Nucleus accumbens (tissue), 56 donors: Measurements from ENCODE around the gene OSBPL9.
A peak's percentile ranks its signal among the peaks of the same experiment; 100 is the strongest.
"Not testable (repeated sequence)": the region's sequence is repeated elsewhere in the genome, so short reads cannot be mapped to it uniquely, and the experiment has no call there.

Experiments used
- DNase-seq, 56 donors: peaks; one replicate each; lab custom pipeline; 2025; lab: John Stamatoyannopoulos, UW

Gene OSBPL9

GRCh38 chr1:51758310-51758709 is 141.4 kb downstream of the OSBPL9 start:
- DNase-seq = no peak

DNA sequence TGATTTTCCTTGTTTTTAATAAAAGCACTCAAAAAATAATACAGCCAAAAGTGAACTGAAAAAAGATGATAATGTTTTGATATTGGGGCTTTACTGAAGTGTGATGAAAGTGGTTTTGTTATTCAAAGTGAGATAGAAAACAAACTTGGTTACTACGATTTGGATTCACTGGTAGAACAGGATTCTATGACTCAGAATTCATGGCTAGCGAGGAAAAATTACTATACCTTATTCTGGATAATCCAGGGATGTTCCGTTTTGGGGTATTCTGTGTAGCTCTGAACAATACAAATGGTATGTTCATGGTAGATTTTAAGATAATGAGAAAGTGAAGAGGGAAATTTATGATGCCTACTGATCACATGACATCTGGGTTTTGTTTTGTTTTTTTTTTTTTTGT is 144.0 kb downstream of the OSBPL9 start:
- no peak for DNase-seq

DNA sequence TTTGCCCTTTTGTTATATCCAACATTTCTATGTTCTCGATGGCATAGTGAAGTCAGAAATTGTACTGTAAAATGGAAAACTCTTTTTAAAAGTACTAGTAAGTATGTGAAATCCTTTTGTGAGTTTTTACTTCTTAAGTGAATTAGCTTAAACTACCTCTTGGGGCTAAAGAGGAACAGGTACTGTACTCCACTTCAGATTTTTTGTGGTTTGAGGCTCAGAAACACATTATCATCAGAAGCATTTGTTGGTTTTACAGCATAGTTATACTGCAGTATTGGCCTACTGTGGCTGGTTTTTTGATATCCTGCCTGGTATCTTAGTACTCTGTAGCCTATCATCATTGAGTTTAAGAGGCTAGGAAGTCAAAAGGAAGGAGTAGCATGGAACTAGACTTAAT is 144.5 kb downstream of the OSBPL9 start:
- DNase-seq = no peak

DNA sequence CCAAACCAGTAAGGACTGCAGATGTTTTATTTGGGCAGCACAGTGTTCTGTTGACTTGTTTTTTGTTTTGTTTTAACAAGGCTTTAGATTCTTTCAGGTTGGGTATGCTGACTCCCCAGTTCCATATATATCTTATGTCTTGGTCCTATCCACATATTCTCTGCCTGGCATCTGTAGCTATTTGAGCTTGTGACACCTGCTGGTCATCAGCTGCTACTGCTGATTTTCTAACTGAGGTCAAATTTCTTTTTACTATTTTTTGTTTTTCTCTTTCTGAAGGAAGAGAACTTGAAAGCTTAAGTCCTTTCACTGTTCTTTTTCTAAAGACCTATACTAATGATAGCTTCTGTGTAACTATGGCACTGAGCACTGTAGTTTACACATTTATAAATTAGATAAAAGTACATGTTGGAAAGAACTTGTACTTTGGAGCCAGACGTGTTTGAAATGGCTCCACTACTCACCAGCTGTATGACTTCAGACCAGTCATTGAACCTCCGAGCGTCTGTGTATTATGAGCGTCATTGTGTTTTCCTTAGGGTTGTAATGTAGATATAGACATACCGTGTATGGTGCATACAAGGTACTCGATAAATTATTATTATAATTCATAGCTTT is 152.2 kb downstream of the OSBPL9 start:
- DNase-seq = peak in 8 of 56 donors; percentile 9 to 57 (median 14)

DNA sequence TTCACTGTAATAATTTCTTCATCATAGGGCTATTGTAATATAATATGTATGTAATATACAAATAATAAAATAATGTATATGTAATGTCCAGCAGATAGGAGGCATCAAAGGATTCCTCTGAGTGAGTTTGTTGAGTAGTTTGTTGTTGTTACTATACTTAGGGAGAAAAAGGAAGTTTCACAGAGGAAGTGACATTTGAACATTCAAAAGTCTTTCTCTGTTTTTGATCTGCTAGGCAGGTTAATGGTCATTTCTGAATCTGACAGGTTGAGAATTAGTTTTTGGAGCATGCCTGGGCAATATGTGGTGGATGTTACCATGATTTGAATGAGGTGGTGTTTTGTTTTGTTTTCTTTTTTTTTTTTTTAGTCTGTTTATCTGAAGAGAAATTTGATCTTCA is 159.5 kb downstream of the OSBPL9 start:
- no peak for DNase-seq

- no peak for DNase-seq
Measured at GRCh38 chr1:51780927-51781326, 164.0 kb downstream of the OSBPL9 start.

- peak in 1 of 56 donors; percentile 57 for DNase-seq
Measured at GRCh38 chr1:51784997-51785421, 168.1 kb downstream of the OSBPL9 start.

- no peak for DNase-seq
Measured at GRCh38 chr1:51788938-51789337, 172.0 kb downstream of the OSBPL9 start.

GRCh38 chr1:51789342-51789741 is 172.4 kb downstream of the OSBPL9 start:
- no peak for DNase-seq

DNA sequence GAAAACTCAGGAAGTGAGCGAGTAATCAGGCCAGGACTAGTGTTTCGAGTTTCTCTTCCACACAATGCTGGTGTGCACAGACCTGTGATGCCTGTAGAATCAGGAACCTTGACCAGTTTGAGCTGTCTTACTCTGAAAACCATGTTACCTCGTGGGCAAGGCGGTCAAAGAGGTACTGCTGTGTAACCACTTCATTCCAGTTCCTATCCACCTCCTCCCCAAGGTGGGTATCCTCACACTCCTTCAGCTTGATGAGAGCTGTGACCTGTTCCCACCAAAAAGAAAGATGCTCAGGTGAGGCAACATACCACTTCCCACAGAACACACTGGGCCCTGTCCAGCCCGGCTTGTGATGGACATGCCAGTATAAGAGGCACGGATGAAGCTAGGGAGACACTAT is 173.5 kb downstream of the OSBPL9 start:
- DNase-seq = no peak

DNA sequence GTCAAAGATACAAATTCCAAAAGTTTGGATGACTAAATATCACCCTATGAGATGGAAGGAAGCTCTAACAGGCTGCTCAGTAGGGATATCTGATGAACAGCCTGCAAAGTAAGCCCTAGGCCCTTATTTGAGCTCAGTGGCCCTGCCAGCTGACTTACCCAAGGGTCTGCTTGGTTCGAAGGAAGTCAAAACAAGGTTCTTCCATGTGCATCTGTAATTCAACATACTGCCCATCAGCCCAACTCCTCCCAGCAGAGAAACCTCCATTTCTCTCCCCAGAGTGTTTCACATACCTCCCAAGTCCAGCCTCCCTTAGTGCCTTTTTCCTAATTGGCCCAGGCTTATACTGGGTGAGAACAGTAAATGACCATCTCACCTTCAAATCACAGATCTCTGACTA is 175.0 kb downstream of the OSBPL9 start:
- no peak for DNase-seq

DNA sequence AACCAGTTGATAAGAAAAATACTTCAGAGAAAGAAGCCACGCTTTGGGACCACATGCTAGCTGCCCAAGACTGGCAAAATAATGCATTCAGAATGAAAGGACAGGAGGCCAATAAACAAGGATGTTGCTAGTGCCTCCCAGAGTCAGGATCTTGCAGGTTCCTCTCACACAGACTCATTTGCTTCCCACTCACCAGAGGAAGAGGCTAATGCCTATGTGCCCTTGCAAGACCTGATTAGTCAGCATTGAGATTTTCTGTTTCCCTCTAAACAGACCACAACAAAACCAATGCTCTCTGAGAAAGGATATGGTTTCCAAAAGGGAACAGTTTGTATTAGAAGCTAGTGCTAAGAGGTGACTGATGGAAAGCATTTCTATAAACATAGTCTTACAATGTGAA is 176.0 kb downstream of the OSBPL9 start:
- peak in 1 of 56 donors; percentile 15 for DNase-seq

DNA sequence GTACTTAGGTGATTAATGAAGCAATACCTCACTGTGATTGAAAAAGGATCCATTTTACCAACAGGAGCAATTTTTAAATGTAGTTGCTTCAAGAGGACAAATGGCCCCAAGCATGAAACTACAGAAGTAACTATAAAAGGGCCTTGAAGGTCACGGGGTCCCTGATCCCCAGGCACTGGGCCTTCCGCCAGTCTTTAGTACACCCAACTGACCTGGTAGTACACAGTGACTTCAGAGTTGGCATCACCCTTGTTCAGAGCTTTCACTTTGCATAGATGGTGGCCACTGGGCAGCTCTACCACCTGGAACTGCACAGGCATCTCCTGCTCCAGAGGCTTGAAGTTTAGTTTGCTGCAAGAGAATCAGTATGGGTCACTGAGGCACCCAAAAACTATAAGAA is 177.4 kb downstream of the OSBPL9 start:
- DNase-seq = no peak

GRCh38 chr1:51794868-51795267 is 178.0 kb downstream of the OSBPL9 start:
- no peak for DNase-seq

GRCh38 chr1:51799372-51799771 is 182.5 kb downstream of the OSBPL9 start:
- no peak for DNase-seq

GRCh38 chr1:51814513-51814912 is 197.6 kb downstream of the OSBPL9 start:
- DNase-seq = no peak

GRCh38 chr1:51818487-51818886 is 201.6 kb downstream of the OSBPL9 start:
- DNase-seq = no peak

DNA sequence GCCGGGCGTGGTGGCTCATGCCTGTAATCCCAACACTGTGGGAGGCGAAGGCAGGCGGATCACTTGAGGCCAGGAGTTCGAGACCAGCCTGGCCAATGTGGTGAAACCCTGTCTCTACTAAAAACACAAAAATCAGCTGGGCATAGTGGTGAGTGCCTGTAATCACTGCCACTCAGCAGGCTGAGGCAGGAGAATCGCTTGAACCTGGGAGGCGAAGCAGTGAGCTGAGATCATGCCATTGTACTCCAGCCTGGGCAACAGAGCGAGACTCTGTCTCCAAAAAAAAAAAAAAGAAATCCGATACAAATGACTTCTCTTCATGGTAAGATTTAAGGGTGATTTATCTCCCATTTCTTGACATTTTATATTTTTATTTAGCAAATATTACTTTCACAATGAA is 202.1 kb downstream of the OSBPL9 start:
- not testable (repeated sequence) for DNase-seq

GRCh38 chr1:51819810-51820209 is 202.9 kb downstream of the OSBPL9 start:
- no peak for DNase-seq

DNA sequence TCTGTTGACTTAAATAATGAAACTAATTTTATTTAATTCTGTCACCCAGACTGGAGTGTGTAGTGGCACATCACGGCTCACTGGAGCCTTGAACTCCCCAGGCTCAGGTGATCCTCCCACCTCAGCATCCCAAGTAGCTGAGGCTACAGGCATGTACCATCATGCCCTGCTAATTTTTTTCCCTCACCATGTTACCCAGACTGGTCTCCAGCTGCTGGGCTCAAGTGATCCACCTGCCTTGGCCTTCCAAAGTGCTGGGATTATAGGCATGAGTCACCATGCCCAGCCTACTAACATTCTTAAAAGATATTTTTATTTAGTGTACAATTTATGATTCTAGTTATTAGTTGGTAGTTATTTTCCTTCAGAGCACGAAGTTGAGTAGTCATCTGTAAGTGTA is 212.2 kb downstream of the OSBPL9 start:
- no peak for DNase-seq

GRCh38 chr1:51833700-51834099 is 216.8 kb downstream of the OSBPL9 start:
- no peak for DNase-seq

DNA sequence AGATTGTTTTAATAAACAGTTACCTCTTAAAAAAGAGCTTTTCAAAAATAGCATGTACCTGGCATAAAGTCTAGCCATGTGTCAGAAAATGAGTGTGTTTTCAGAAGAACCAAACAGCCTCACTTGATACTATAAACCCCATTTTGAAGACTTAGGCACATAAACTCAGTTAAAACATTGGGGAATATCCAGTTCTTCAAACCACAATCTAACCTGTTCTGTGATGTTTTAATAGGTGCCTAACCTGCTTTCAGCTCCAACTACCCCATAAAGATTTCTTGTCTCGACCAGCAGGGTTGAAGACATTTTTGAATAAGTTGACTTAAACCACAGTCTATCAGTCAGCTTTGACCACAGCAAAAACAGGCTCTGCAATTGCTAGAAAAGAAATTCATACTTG is 220.4 kb downstream of the OSBPL9 start:
- no peak for DNase-seq
